Fibroblast of mammary gland (primary cell): ENCODE measurements around the gene PAK2.
A peak's percentile ranks its signal among the peaks of the same experiment; 100 is the strongest.

Experiments used
- DNase-seq: peaks from one replicate; pipeline ENCODE4 v3.0.0-alpha.2; 2010; ENCODE audit warnings: low read depth
- H3K4me3 ChIP-seq: 2 replicates; pipeline ENCODE4 v1.5.1; 2011; ENCODE audit warnings: low read depth, mild to moderate bottlenecking, low read length, moderate library complexity; ENCODE audit not compliant: control insufficient read depth
- TF ChIP-seq, protein P1 (sequence below): conservative IDR thresholded peaks from 2 replicates; pipeline ENCODE4 v1.5.1; 2011; ENCODE audit warnings: low read depth, low read length, inconsistent platforms; ENCODE audit not compliant: control insufficient read depth, insufficient read depth

Gene PAK2

GRCh38 chr3:196778755-196779154 is 39.1 kb downstream of the PAK2 start:
- DNase-seq: peak; percentile 79

GRCh38 chr3:196782511-196782910 is 42.9 kb downstream of the PAK2 start:
- TF ChIP-seq, protein P1, sequence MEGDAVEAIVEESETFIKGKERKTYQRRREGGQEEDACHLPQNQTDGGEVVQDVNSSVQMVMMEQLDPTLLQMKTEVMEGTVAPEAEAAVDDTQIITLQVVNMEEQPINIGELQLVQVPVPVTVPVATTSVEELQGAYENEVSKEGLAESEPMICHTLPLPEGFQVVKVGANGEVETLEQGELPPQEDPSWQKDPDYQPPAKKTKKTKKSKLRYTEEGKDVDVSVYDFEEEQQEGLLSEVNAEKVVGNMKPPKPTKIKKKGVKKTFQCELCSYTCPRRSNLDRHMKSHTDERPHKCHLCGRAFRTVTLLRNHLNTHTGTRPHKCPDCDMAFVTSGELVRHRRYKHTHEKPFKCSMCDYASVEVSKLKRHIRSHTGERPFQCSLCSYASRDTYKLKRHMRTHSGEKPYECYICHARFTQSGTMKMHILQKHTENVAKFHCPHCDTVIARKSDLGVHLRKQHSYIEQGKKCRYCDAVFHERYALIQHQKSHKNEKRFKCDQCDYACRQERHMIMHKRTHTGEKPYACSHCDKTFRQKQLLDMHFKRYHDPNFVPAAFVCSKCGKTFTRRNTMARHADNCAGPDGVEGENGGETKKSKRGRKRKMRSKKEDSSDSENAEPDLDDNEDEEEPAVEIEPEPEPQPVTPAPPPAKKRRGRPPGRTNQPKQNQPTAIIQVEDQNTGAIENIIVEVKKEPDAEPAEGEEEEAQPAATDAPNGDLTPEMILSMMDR: no peak
- DNase-seq: no peak
- no peak overlapping the region for H3K4me3 ChIP-seq

More at GRCh38 chr3:196778755-196779154, 39.1 kb downstream of the PAK2 start:
- H3K4me3 ChIP-seq: no peak overlapping the region
- TF ChIP-seq, protein P1: no peak

GRCh38 chr3:196788528-196788927 is 48.9 kb downstream of the PAK2 start:
- H3K4me3 ChIP-seq: no peak overlapping the region
- no peak for DNase-seq
- TF ChIP-seq, protein P1: no peak

- no peak overlapping the region for H3K4me3 ChIP-seq
- TF ChIP-seq, protein P1: no peak
- DNase-seq: no peak
Measured at GRCh38 chr3:196789885-196790359, 50.3 kb downstream of the PAK2 start.

DNA sequence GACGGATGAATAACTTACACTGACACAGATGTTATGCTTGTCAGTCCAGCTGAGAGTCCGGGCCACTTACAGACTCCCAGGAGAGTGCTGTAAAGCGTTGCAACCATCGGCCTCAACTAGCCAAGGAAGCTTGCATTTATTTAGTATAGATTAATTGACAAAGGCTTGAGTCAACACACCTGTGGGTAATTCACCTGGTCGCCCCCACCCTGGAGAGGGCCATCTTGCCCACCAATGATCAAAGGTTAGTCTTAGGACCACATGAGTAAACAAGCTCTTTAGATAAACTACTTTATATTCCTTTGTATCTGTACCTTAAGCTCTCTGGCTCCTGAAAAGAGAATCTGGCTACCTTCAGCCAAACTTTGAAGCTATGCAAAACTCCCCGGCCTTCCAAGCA is 51.0 kb downstream of the PAK2 start:
- H3K4me3 ChIP-seq: no peak overlapping the region
- no peak for DNase-seq
- TF ChIP-seq, protein P1: no peak

GRCh38 chr3:196792771-196793170 is 53.1 kb downstream of the PAK2 start:
- no peak overlapping the region for H3K4me3 ChIP-seq
- TF ChIP-seq, protein P1: no peak
- DNase-seq: peak; percentile 23

GRCh38 chr3:196793246-196793645 is 53.6 kb downstream of the PAK2 start:
- TF ChIP-seq, protein P1: no peak
- peak; percentile 42 for DNase-seq
- H3K4me3 ChIP-seq: no peak overlapping the region
